GM18508 (cell line): ENCODE measurements around the gene NBEAL2.
"Not testable (repeated sequence)": the region's sequence is repeated elsewhere in the genome, so short reads cannot be mapped to it uniquely, and the experiment has no call there.

ENCODE experiments used
- ATAC-seq: cut with Tn5 transposase; IDR thresholded peaks from one replicate; pipeline ENCODE4 v1.9.1; 2021; ENCODE audit warnings: moderate number of reproducible peaks; ENCODE audit not compliant: insufficient read depth, unreplicated experiment

NBEAL2 gene

GRCh38 chr3:47008234-47008796 is 28.8 kb downstream of the NBEAL2 start:
- ATAC-seq, result no peak

- no peak for ATAC-seq
Measured at GRCh38 chr3:47008851-47009224, 29.4 kb downstream of the NBEAL2 start.

- ATAC-seq, result no peak
Measured at GRCh38 chr3:47009225-47010110, 30.0 kb downstream of the NBEAL2 start.

- no peak for ATAC-seq
Measured at GRCh38 chr3:47010111-47010712, 30.7 kb downstream of the NBEAL2 start.

DNA sequence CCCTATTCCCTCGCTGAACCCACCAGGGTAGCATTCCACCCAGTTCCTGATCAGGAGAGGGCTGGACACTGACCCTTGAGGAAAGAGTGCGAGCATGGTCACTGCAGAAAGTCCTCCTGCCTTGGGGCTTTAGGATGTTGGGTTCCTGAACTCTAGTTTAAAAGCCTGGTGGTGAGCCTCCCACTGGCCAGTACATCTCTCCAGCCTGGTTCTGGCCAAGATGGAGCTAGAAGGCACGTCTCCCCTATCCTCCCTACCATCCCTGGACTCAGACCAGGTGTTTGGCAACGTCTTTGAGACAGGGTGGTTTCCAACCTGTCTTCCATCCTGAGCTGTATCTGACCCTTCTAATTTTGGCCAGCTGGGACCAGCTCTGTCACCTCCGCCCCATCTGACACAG is 31.4 kb downstream of the NBEAL2 start:
- no peak for ATAC-seq

DNA sequence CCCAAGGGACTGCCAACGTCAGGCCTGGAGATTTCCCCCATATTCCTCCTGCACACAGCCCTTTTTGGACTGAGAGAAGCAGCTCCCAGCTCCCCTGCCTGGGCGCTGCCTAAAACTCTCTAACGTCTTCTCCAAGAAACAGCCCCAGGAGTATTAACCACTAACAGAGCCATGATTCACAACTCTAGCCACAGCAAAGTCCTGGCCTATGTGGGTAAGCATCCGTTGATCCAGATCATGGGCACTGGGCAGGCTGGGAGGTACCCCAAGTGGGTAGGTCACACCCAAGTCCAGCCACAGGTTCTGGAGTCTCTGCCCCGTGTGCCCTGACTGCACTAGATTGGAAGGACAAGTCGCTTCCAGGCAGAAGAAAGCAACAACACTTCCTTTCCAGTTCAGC is 31.9 kb downstream of the NBEAL2 start:
- ATAC-seq, result no peak

DNA sequence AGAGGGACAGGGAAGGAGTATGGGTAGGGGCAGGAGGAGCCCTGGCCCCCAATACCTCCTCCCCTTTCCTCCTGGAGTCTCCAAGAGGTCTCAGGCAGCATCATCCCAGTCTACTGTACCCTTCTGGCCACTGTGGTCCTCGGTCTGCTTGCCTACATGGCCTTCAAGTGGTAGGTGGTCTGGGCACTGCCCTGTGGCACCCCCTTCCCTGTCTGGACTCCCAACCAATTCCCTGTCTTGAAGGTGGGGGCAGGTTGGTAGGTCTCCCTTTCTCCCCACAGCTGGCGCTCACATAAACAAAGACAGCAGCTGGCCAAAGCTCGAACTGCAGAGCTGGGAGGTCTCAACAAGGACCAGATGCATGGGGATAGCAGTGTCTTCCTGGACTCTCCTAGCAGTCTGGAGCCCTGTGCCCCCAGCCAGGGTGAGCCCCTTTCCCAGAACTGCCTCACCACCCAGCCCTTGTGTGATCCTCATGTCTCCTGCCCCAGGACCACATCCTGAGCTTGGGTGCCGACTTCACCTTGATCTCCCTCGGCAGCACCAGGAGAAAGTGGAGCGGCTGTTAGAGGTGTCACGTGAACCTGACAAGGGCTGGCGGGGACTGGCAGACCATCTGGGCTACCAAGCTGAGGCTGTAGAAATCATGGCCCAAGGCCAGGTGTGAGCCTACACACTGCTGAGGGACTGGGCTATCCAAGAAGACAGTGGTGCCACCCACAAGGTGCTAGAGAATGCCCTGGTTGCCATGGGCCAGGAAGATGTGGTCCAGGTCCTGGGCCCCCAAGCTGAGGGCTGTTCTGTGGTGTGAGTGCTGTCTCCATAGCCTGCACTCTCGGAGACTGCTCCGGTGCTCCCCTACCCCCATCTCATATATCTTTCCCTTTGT is 33.1 kb downstream of the NBEAL2 start:
- no peak for ATAC-seq

- no peak for ATAC-seq
Measured at GRCh38 chr3:47013231-47013630, 33.8 kb downstream of the NBEAL2 start.

DNA sequence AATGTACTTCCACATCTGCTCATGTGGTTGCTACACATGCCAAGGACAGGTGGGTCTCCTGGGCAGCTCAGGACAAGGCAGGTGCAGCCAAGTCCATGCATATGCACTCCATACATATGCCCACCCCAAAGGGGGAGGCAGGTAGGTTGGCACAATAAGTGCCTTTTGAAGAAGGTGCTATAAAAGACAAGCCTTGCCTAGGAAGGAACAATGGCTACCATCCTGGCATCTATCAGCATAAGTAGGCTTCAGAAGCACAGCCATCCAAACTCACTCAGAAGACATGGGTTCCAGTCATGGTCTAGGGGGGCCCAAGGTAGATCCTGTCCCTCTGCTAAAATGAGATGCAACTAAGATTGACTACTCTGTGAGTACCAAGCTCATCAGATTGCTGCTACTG is 34.6 kb downstream of the NBEAL2 start:
- ATAC-seq, result no peak

DNA sequence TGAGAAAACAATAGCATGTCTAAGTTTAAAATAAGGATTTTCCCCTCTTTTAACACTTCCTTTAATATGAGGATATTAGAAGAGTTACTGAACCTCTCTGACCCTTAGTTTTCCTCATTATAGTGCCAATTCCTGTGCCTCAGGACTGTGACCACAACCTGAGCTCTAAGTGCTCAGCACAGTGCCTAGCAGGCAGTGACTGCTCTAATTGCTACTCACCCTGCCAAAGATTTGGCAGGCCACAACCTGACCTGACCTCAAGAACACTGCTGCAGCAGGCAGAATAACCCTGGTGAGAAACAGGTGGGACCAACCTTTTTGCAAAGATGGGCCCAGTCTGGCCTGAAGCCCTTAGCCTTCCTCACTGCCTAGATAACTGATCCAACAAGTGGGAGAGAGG is 35.7 kb downstream of the NBEAL2 start:
- ATAC-seq, result no peak

DNA sequence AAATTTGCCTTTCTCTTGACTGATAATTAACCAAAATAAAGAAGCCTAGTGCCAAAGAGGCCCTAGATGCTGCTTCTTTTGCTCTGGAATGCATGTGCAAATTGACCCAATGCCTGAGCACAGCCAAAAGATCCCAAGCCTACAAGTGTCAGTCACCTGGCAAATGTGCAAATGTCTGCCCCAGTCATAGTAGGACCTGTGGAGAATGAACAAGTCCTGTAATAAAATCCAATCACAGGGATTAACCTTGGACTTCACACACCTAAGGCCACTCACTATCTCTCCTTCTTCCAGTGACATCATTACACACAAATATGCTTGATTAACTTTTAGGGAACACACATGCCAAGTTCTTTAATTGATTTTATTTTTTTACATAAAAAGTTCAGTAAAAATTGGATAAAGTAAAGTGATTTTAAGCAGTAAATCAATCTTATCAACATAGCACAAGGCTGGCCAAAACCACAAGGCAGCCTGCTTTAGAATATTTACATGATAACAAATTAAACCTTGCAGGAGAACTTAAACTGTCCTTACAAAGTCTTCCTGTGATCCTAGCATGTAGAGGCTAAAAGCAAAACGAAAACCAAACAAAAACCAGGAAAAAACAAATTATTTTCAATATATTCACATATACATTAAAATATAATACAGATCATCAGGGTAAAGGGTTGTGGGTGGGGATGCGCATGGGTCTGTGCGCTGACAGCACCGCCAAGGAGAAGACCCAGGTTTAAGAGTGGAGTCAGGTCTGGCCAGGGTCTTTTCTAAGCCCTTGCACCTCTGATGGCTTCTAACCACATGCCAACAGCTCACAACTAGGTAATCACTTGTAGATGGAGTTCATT is 36.8 kb downstream of the NBEAL2 start:
- no peak for ATAC-seq

DNA sequence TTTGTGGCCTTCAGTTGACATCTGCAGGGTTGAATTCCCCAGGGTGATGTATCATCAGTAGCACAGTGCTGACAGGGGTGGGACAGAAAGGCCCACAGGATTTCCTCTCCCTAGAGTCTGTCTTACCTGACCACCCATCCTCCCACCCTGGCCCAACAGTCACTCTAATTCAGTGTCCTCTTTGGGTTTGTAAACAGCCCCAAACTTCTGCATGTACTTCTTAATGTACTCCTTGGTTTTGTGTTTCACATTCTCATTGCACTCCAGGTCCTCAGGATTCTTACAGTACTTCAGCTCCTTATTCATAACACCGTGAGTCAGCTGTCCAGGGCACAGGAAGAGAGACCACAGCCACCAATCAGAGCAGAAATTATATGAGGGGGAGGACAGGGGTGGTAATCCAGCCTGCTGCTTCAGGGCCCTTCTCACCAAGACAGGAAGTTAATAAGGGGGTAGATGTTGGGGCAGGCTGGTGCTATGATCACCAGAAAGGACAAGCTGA is 37.5 kb downstream of the NBEAL2 start:
- no peak for ATAC-seq

DNA sequence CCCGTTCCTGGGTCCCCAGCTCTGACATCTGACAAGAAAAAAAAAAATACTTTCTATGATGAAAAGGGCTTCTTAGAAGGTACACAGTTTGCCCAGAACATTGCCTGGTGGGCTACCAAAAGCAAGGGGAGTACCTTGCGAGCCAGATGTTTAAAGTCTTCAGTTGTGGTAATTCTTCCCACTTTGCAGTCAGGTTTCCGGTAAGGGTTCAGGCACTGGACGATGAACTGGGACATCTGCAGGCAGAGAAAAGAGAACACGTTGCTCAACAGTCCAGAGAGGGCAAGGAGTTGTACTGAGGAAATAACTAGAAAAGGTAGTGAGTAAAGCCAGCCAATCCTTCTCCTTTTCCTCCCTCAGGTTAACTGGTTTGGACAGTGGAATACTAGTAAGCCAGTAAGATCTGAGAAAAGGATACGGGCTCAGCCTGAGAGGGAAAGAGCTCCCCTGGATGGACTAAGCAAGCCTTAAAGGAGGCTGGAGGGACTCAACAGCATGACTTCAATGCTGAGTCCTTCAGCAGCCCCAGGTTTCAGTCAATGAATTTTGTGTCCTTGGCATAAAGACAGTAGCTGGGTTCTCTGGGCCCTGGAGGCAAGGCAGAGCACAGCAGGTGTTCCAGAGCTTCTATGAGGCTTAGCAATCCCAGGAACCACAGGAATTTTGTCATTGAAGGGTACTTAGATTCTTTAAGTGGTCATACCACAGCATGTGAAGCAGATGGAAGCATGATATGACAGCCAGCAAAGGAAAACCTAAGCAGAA is 38.2 kb downstream of the NBEAL2 start:
- no peak for ATAC-seq

- ATAC-seq, result no peak
Measured at GRCh38 chr3:47018269-47018611, 38.8 kb downstream of the NBEAL2 start.

DNA sequence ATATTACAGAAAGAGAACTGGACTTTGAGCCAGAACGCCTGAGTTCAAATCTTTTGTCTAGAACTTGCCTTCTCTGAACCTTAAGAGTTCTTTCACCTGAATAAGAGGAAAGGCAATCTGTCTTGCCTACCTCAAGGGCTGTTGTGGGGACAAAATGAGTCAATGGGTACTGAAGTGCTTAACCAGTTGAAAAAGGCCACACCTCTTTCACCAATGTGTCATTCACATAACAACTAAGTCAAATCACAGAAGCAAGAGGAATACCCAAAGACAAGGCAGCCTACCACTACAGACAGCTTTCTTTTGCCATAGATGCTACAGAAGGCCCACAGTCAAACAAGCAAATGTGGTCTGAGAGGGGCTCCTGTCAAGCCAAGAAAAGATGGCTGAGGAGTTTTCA is 39.7 kb downstream of the NBEAL2 start:
- ATAC-seq, result no peak

DNA sequence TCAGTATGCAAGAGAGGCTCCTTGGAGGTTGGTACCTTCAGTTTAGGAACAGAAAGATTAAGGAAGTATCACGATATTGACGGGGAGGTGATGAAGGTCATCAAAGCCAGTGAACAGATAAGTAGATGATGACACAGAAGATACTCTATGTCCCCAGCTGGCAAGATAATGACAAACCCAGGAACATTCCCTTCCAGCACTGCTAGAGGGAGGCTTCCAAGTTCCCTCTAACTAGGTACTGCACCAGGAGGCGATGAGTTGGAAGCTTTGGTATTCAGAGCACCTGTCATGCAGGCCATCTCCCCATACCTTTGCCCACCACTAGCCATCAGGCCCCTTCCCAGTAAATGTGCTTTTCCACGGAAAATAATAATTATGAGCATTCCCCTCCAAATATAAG is 40.8 kb downstream of the NBEAL2 start:
- ATAC-seq, result no peak

- no peak for ATAC-seq
Measured at GRCh38 chr3:47022641-47023071, 43.2 kb downstream of the NBEAL2 start.

DNA sequence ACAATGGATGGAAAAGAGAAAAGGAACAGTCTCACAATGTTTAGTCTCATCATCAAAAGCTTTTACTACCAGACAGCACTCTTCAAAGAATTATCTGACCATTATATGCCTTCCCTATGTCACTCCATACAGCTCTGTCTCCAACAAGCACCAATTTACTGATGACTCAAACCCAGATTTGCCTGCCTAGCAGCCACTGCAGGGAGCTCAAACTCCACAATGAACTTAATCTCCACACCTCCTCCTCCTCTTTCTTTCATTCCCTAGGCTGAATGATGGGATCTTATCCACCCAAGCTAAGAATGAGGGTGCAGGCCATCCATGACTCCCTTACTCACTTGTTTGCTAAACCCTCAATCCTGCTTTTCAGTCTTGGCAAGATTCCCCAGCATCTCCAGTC is 45.5 kb downstream of the NBEAL2 start:
- ATAC-seq, result no peak

DNA sequence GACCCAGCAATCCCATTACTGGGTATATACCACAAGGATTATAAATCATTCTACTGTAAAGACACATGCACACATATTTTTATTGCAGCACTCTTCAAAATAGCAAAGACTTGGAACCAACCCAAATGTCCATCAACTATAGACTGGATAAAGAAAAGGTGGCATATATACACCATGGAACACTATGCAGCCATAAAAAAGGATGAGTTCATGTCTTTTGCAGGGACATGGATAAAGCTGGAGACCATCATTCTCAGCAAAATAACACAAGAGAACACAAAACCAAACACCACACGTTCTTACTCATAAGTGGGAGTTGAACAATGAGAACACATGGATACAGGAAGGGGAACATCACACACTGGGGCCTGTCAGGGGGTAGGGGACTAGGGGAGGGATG is 47.0 kb downstream of the NBEAL2 start:
- not testable (repeated sequence) for ATAC-seq
